Suprapubic skin (tissue), 4 donors: Measurements from ENCODE around the gene GPHA2.
"Not testable (repeated sequence)": the region's sequence is repeated elsewhere in the genome, so short reads cannot be mapped to it uniquely, and the experiment has no call there.

ENCODE experiments used
- EP300 ChIP-seq: sonication (generic); formaldehyde crosslinking; IDR thresholded peaks from one replicate; pipeline ENCODE4 v1.6.1; 2017; ENCODE audit warnings: antibody characterized with exemption
- POLR2A ChIP-seq, 2 donors: fragments of 450-650 bp; IDR thresholded peaks; one replicate each; pipeline ENCODE4 v1.6.1; 2017; ENCODE audit warnings: antibody characterized with exemption in 2 of 2, mild to moderate bottlenecking in 2 of 2, moderate library complexity in 2 of 2
- POLR2AphosphoS5 ChIP-seq, 3 donors: sonication (generic); formaldehyde crosslinking; IDR thresholded peaks; one replicate each; pipeline ENCODE4 v1.6.1; 2017; ENCODE audit warnings: antibody characterized with exemption in 3 of 3
- TF ChIP-seq, protein P1 (sequence below), 2 donors: fragments of 200-600 bp in 1 of 2; fragments of 450-650 bp in 1 of 2; sonication (generic) in 1 of 2; IDR thresholded peaks; one replicate each; pipeline ENCODE4 v1.5.1; 2016 to 2019; ENCODE audit warnings: antibody characterized with exemption in 2 of 2, mild to moderate bottlenecking in 1 of 2, moderate library complexity in 1 of 2

DNA sequence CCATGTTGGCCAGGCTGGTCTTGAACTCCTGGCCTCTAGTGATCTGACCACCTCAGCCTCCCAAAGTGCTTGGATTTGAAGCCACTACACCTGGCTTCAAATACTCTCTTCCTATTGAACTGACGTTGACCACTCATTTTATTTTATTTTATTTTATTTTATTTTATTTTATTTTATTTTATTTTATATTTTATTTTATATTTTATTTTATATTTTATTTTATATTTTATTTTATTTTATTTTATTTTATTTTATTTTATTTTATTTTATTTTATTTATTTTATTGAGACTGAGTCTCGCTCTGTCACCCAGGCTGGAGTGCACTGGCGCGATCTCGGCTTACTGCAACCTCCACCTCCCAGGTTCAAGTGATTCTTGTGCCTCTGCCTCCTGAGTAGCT is 47.6 kb upstream of the GPHA2 start:
- TF ChIP-seq, protein P1, sequence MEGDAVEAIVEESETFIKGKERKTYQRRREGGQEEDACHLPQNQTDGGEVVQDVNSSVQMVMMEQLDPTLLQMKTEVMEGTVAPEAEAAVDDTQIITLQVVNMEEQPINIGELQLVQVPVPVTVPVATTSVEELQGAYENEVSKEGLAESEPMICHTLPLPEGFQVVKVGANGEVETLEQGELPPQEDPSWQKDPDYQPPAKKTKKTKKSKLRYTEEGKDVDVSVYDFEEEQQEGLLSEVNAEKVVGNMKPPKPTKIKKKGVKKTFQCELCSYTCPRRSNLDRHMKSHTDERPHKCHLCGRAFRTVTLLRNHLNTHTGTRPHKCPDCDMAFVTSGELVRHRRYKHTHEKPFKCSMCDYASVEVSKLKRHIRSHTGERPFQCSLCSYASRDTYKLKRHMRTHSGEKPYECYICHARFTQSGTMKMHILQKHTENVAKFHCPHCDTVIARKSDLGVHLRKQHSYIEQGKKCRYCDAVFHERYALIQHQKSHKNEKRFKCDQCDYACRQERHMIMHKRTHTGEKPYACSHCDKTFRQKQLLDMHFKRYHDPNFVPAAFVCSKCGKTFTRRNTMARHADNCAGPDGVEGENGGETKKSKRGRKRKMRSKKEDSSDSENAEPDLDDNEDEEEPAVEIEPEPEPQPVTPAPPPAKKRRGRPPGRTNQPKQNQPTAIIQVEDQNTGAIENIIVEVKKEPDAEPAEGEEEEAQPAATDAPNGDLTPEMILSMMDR (IDR thresholded peaks at IDR 0.05): not testable (repeated sequence)
- not testable (repeated sequence) for TF ChIP-seq POLR2A (IDR thresholded peaks at IDR 0.05); POLR2AphosphoS5 (IDR thresholded peaks at IDR 0.05); EP300
